Endothelial cell (in vitro differentiated cells): ENCODE measurements around the gene POGLUT3. TPM values are rescaled to one million over a fixed set of nuclear protein-coding genes. Genes with fewer than 3 reads are reported as not detected.
A peak's percentile ranks its signal among the peaks of the same experiment; 100 is the strongest.

Experiments used
- DNase-seq: peaks from one replicate; pipeline ENCODE4 v3.0.0; 2021; ENCODE audit warnings: low spot score
- H3K27ac Mint-ChIP-seq: one replicate; pipeline ENCODE4 v1.8.0; 2021; ENCODE audit warnings: mixed read lengths, inconsistent platforms; ENCODE audit not compliant: unreplicated experiment
- H3K27me3 Mint-ChIP-seq: one replicate; pipeline ENCODE4 v1.8.0; 2021; ENCODE audit warnings: mild to moderate bottlenecking, moderate library complexity, mixed read lengths, inconsistent platforms; ENCODE audit not compliant: unreplicated experiment
- H3K36me3 Mint-ChIP-seq: one replicate; pipeline ENCODE4 v1.8.0; 2021; ENCODE audit warnings: mild to moderate bottlenecking, low read depth, mixed read lengths, inconsistent platforms; ENCODE audit not compliant: unreplicated experiment
- H3K4me1 Mint-ChIP-seq: one replicate; pipeline ENCODE4 v1.8.0; 2021; ENCODE audit warnings: mild to moderate bottlenecking, mixed read lengths, inconsistent platforms; ENCODE audit not compliant: unreplicated experiment
- H3K4me3 Mint-ChIP-seq: one replicate; pipeline ENCODE4 v1.8.0; 2021; ENCODE audit warnings: mild to moderate bottlenecking, mixed read lengths, inconsistent platforms; ENCODE audit not compliant: unreplicated experiment
- H3K9me3 Mint-ChIP-seq: one replicate; pipeline ENCODE4 v1.8.0; 2021; ENCODE audit warnings: mixed read lengths, inconsistent platforms; ENCODE audit not compliant: unreplicated experiment
- CTCF ChIP-seq: fragments of 200-600 bp; sonication (generic); IDR thresholded peaks from one replicate; pipeline ENCODE4 v1.5.0; 2021; ENCODE audit warnings: antibody characterized with exemption; ENCODE audit not compliant: unreplicated experiment
- total RNA-seq: library from RNA; stranded (reverse); fragmentation: NEBNext Ultra II Directional; extraction: Animal tissue kit (Norgen Biotek cat#: 25700); gene quantifications from one replicate; pipeline ENCODE4 v1.2.1, GENCODE V29; 2021; ENCODE audit not compliant: unreplicated experiment

POGLUT3 gene
- total RNA-seq, 1 donor from 2014 or later, result 12.2 TPM

DNA sequence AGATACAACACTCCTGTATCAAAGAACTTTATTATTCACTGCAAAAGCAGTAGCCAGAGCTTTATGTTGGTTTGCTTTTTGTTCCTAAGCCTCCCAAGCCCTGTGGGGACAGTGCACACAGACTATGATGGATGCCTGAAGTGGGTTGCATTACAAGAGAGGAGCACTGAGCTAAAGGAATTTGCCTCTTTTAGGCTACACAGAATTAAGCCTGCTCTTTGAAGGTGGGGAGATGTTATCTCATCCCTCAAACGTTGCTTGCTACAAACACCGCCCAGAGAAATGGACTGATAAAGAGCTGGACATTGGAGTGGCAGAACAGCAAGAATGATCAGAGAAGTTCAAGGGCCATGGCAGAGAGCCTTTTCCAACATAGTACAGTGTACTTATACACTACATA, 2.5 kb upstream of the POGLUT3 start:
- peaks cover 10% of the 10 kb centered on the region for H3K4me1 Mint-ChIP-seq
- H3K9me3 Mint-ChIP-seq, result no peaks in the 10 kb centered on the region
- peaks cover 8% of the 10 kb centered on the region for H3K27me3 Mint-ChIP-seq
- no peak overlapping the region for H3K4me3 Mint-ChIP-seq
- H3K36me3 Mint-ChIP-seq, result no peaks in the 10 kb centered on the region
- no peak overlapping the region for H3K27ac Mint-ChIP-seq
- TF ChIP-seq CTCF, result no peak
- no peak for DNase-seq

GRCh38 chr11:108500169-108500568, 2.0 kb upstream of the POGLUT3 start:
- no peak for DNase-seq
- H3K27me3 Mint-ChIP-seq, result peaks cover 8% of the 10 kb centered on the region
- no peak overlapping the region for H3K4me3 Mint-ChIP-seq
- H3K36me3 Mint-ChIP-seq, result no peaks in the 10 kb centered on the region
- H3K9me3 Mint-ChIP-seq, result no peaks in the 10 kb centered on the region
- H3K4me1 Mint-ChIP-seq, result peaks cover 10% of the 10 kb centered on the region
- H3K27ac Mint-ChIP-seq, result no peak overlapping the region
- TF ChIP-seq CTCF, result no peak

DNA sequence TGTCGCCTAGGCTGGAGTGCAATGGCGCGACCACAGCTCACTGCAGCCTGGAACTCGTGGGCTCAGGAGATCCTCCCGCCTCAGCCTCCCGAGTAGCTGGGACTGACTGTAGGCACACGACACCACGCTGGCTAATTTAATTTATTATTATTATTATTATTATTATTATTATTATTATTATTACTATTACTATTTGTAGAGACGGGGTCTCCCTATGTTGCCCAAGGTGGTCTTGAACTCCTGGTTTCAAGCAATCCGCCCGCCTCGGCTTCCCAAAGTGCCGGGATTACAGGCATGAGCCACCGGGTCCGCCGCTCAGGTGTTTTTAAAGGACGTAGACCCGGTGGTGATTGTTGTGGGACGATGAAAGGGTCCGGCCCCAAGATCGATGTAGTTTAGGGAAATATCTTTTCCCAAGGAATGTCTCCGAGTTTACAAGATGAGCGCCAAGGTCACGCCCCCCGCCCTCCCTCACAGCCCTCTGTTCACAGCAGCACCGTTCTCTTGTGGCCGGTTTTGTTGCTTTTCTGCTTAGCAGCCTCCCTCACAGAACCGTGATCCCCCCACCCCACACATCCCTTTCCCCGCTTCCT, 728 bp upstream of the POGLUT3 start:
- Mint-ChIP-seq H3K27me3 (peaks cover 8% of the 10 kb centered on the region), H3K4me1 (peaks cover 10% of the 10 kb centered on the region), H3K9me3 (no peaks in the 10 kb centered on the region), H3K36me3 (no peaks in the 10 kb centered on the region), H3K27ac (no peak overlapping the region), H3K4me3 (peak overlapping the region; percentile 91)
- no peak for TF ChIP-seq CTCF
- DNase-seq, result no peak

DNA sequence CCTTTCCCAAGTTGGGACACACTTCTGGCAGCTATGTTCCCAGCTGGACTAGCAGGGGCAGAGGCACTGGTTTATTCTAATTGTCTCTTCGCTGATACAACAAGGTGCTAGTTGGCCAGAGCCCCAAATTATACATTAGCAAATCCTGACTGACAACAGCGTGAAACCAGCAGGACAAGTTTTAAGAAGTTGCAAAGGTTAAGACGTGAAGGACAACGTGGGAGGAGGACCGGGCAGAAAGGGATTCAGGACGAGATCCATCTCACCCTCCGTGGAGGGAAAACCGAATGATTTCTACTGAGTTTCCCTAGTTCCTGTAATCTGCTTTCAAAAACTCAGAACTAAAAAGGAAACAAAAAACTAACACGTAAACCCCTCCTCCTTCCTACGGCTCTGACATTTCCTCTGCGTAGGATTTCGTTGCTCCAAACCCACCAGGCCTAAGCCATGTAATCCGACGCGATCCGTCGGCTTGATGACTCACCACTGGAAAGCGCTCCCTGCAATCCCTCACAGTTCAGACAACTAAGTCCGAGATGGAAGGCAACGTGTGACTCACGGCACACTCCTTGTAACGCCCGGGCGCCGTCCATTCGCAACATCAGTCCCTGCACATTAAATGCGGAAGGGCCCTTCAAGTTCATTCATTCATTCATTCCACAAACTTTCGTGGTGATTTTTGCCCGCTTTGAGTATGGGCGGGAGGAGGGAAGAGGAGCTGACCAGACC, 703 bp downstream of the POGLUT3 start:
- Mint-ChIP-seq H3K4me1 (peaks cover 10% of the 10 kb centered on the region), H3K4me3 (peak overlapping the region; percentile 95)
- DNase-seq, result peak; percentile 61

More for the DNA sequence above, 703 bp downstream of the POGLUT3 start:
- Mint-ChIP-seq H3K36me3 (no peaks in the 10 kb centered on the region), H3K9me3 (no peaks in the 10 kb centered on the region), H3K27ac (peak overlapping the region; percentile 90), H3K27me3 (peaks cover 8% of the 10 kb centered on the region)
- TF ChIP-seq CTCF, result no peak
